ENCODE data around the gene NUCKS1.

DNA sequence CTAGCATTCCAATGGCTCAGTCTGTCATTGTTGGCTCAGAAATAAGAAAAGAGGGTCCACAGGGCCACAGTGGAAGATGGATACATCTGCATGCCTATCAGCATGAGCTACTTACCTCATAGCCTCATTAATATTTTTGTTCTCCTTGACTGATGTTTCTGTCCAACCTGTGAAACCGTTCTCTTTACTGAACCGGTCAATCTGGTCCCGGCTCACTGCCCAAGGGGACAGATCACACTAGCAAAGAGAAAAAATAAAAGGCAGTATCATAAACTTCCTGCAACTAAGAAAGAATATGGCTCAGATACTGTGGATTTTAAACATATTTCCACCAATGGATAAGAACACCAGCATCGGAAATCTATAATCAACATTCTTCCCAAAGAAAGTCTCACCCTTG lies 20.6 kb upstream of the NUCKS1 start:
- TF ChIP-seq, protein P1, sequence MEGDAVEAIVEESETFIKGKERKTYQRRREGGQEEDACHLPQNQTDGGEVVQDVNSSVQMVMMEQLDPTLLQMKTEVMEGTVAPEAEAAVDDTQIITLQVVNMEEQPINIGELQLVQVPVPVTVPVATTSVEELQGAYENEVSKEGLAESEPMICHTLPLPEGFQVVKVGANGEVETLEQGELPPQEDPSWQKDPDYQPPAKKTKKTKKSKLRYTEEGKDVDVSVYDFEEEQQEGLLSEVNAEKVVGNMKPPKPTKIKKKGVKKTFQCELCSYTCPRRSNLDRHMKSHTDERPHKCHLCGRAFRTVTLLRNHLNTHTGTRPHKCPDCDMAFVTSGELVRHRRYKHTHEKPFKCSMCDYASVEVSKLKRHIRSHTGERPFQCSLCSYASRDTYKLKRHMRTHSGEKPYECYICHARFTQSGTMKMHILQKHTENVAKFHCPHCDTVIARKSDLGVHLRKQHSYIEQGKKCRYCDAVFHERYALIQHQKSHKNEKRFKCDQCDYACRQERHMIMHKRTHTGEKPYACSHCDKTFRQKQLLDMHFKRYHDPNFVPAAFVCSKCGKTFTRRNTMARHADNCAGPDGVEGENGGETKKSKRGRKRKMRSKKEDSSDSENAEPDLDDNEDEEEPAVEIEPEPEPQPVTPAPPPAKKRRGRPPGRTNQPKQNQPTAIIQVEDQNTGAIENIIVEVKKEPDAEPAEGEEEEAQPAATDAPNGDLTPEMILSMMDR (IDR thresholded peaks at IDR 0.05), result no peak
- TF ChIP-seq EP300 (IDR thresholded peaks at IDR 0.05) (no peak), POLR2A (IDR thresholded peaks at IDR 0.05) (no peak)

All from ovary (tissue), 3 donors.